Upper lobe of left lung (tissue), 6 donors: ENCODE results near the gene SRCAP. TPM values are rescaled to one million over a fixed set of nuclear protein-coding genes. Genes with fewer than 3 reads are reported as not detected.

Experiments
- ATAC-seq, 2 donors: fragments of 200-7000 bp; cut with Tn5 transposase; one replicate each; pipeline ENCODE4 v1.9.1; 2022; ENCODE audit warnings: mild to moderate bottlenecking in 2 of 2, moderate library complexity in 2 of 2; ENCODE audit not compliant: low FRiP score in 2 of 2
- DNase-seq, 2 donors: peaks; one replicate each; pipeline ENCODE4 v3.0.0-alpha.2; 2019 to 2020
- H3K27ac ChIP-seq, 4 donors: fragments of 200-600 bp; sonication (generic); one replicate each; pipeline ENCODE4 v1.5.1; 2016 to 2019
- H3K27me3 ChIP-seq, 4 donors: fragments of 200-600 bp; sonication (generic); one replicate each; pipeline ENCODE4 v1.5.1; 2017 to 2019
- H3K36me3 ChIP-seq, 4 donors: fragments of 200-600 bp; sonication (generic); one replicate each; pipeline ENCODE4 v1.5.1; 2016 to 2019
- H3K4me1 ChIP-seq, 4 donors: fragments of 200-600 bp; sonication (generic); one replicate each; pipeline ENCODE4 v1.5.1; 2018 to 2019
- H3K4me3 ChIP-seq, 4 donors: fragments of 200-600 bp; sonication (generic); one replicate each; pipeline ENCODE4 v1.5.1; 2017 to 2019; ENCODE audit warnings: mild to moderate bottlenecking in 2 of 4, moderate library complexity in 1 of 4
- H3K9me3 ChIP-seq, 4 donors: fragments of 200-600 bp; sonication (generic); one replicate each; pipeline ENCODE4 v1.5.1; 2018 to 2019
- CTCF ChIP-seq, 6 experiments: fragments of 450-650 bp in 4 of 6; fragments of 200-600 bp in 2 of 6; sonication (generic) in 2 of 6; IDR thresholded peaks; one replicate each; pipeline ENCODE4 v1.5.1; 2016 to 2019; ENCODE audit warnings: antibody characterized with exemption in 6 of 6
- EP300 ChIP-seq, 4 donors: sonication (generic); formaldehyde crosslinking; IDR thresholded peaks; one replicate each; pipeline ENCODE4 v1.5.1; 2017; ENCODE audit warnings: antibody characterized with exemption in 4 of 4, control low read depth in 2 of 4
- POLR2A ChIP-seq, 4 donors: fragments of 450-650 bp; IDR thresholded peaks; one replicate each; pipeline ENCODE4 v1.5.1; 2016 to 2017; ENCODE audit warnings: antibody characterized with exemption in 4 of 4, mild to moderate bottlenecking in 2 of 4
- POLR2AphosphoS5 ChIP-seq, 2 donors: sonication (generic); formaldehyde crosslinking; IDR thresholded peaks; one replicate each; pipeline ENCODE4 v1.5.1; 2017; ENCODE audit warnings: antibody characterized with exemption in 2 of 2
- WGBS, 2 donors: methylation state at CpG; one replicate each; pipeline ENCODE4 v1.1.5; 2017 to 2018; 5-methylcytosine and 5-hydroxymethylcytosine counted together
- total RNA-seq, 6 donors: library from RNA; depleted of rRNA in 4 of 6; stranded (reverse); fragments of >200 nt in 4 of 6; gene quantifications; one replicate each; pipeline versions ENCODE4 v1.1.0 to v1.2.1, GENCODE V29; 2016 to 2021
- donor health status: DM: no; HTN: no; CAD: no; lungs with moderate emphysema.
- donor health status: DM: no; HTN: yes; CAD: no; lungs with severe emphysema.

Gene SRCAP
- total RNA-seq, 6 donors from 2014 or later: 38.3 to 102 (median 66.0) TPM

GRCh38 chr16:30668393-30668792, 30.6 kb upstream of the SRCAP start:
- WGBS, 2 donors: 89 to 91% methylated on average over 7 to 10 of the region's 12 CpGs
- H3K36me3 ChIP-seq: peaks cover 55 to 76% (median 75%) of the 10 kb centered on the region in 4 donors
- no peak overlapping the region for H3K4me3 ChIP-seq
- no peak for DNase-seq
- no peak for TF ChIP-seq CTCF (IDR thresholded peaks at IDR 0.05)
- TF ChIP-seq POLR2AphosphoS5 (IDR thresholded peaks at IDR 0.05): no peak
- no peak for TF ChIP-seq POLR2A (IDR thresholded peaks at IDR 0.05)
- no peak for TF ChIP-seq EP300 (IDR thresholded peaks at IDR 0.05)
- H3K27ac ChIP-seq: no peak overlapping the region
- no peak for ATAC-seq
- no peaks in the 10 kb centered on the region for H3K9me3 ChIP-seq
- no peaks in the 10 kb centered on the region for H3K27me3 ChIP-seq
- H3K4me1 ChIP-seq: peaks cover 0 to 10% (median 1%) of the 10 kb centered on the region in 4 donors

- Histone ChIP-seq H3K4me1 (peaks cover 0 to 2% (median 0%) of the 10 kb centered on the region in 4 donors), H3K36me3 (peaks cover 51 to 68% (median 66%) of the 10 kb centered on the region in 4 donors), H3K27ac (no peak overlapping the region), H3K27me3 (no peaks in the 10 kb centered on the region), H3K4me3 (no peak overlapping the region), H3K9me3 (no peaks in the 10 kb centered on the region)
- DNase-seq (peak in 1 of 2 donors; percentile 81), ATAC-seq (peak in 1 of 2 donors; percentile 5)
- no peak for TF ChIP-seq EP300 (IDR thresholded peaks at IDR 0.05)
- no peak for TF ChIP-seq POLR2A (IDR thresholded peaks at IDR 0.05)
- no peak for TF ChIP-seq POLR2AphosphoS5 (IDR thresholded peaks at IDR 0.05)
- TF ChIP-seq CTCF (IDR thresholded peaks at IDR 0.05): no peak
- 95% methylated on average over 10 to 41 of the region's 41 CpGs for whole genome bisulfite sequencing, 2 donors
Measured at GRCh38 chr16:30669026-30669902, 29.7 kb upstream of the SRCAP start.

- no peak for TF ChIP-seq POLR2A (IDR thresholded peaks at IDR 0.05)
- TF ChIP-seq CTCF (IDR thresholded peaks at IDR 0.05): no peak
- no peak overlapping the region for H3K4me3 ChIP-seq
- ATAC-seq: peak in 1 of 2 donors; percentile 7
- H3K4me1 ChIP-seq: no peaks in the 10 kb centered on the region
- H3K27ac ChIP-seq: no peak overlapping the region
- H3K36me3 ChIP-seq: peaks cover 42 to 59% (median 57%) of the 10 kb centered on the region in 4 donors
- WGBS, 2 donors: 81 to 84% methylated on average over 13 to 14 of the region's 14 CpGs
- no peaks in the 10 kb centered on the region for H3K27me3 ChIP-seq
- DNase-seq: no peak
- H3K9me3 ChIP-seq: no peaks in the 10 kb centered on the region
Measured at GRCh38 chr16:30669903-30670824, 28.8 kb upstream of the SRCAP start.

GRCh38 chr16:30675143-30675542, 23.8 kb upstream of the SRCAP start:
- 90% methylated on average over 10 of the region's 10 CpGs for WGBS, 2 donors
- H3K36me3 ChIP-seq: peaks cover 0 to 11% (median 7%) of the 10 kb centered on the region in 4 donors
- DNase-seq (no peak), ATAC-seq (no peak)
- no peaks in the 10 kb centered on the region for H3K4me1 ChIP-seq
- TF ChIP-seq EP300 (IDR thresholded peaks at IDR 0.05) (no peak), CTCF (IDR thresholded peaks at IDR 0.05) (no peak), POLR2AphosphoS5 (IDR thresholded peaks at IDR 0.05) (no peak), POLR2A (IDR thresholded peaks at IDR 0.05) (no peak)
- H3K27ac ChIP-seq: no peak overlapping the region
- no peaks in the 10 kb centered on the region for H3K9me3 ChIP-seq
- H3K4me3 ChIP-seq: no peak overlapping the region
- no peaks in the 10 kb centered on the region for H3K27me3 ChIP-seq
